PFSK-1 (cell line): ENCODE measurements around the gene SIGLEC15.

Experiments
- FOXP2 ChIP-seq: optimal IDR thresholded peaks from 2 replicates; pipeline ENCODE3; 2011; ENCODE audit warnings: borderline replicate concordance, control low read depth, inconsistent platforms; ENCODE audit not compliant: insufficient read depth; ENCODE audit errors: extremely low read length, extremely low read depth
- POLR2AphosphoS5 ChIP-seq: IDR thresholded peaks from 2 replicates; pipeline ENCODE4 v1.6.1; 2012; ENCODE audit warnings: low read depth, mild to moderate bottlenecking, control low read depth, low read length, moderate library complexity
- SIN3A ChIP-seq: IDR thresholded peaks from 2 replicates; pipeline ENCODE4 v1.6.1; 2012; ENCODE audit warnings: mild to moderate bottlenecking, low read length, moderate library complexity, borderline replicate concordance; ENCODE audit not compliant: insufficient read depth
- TAF1 ChIP-seq: IDR thresholded peaks from 2 replicates; pipeline ENCODE4 v1.6.1; 2012; ENCODE audit warnings: low read length, control low read depth, borderline replicate concordance; ENCODE audit not compliant: insufficient read depth
- TF ChIP-seq, protein P1 (sequence below), 2 experiments: IDR thresholded peaks; 2 replicates each; pipeline versions ENCODE4 v1.6.1 to v1.8.0; 2011 to 2012; ENCODE audit warnings: low read depth in 2 of 2, low read length in 2 of 2, control low read depth in 1 of 2, inconsistent platforms in 1 of 2, mild to moderate bottlenecking in 1 of 2, moderate library complexity in 1 of 2; ENCODE audit not compliant: insufficient read depth in 1 of 2

The SIGLEC15 gene

DNA sequence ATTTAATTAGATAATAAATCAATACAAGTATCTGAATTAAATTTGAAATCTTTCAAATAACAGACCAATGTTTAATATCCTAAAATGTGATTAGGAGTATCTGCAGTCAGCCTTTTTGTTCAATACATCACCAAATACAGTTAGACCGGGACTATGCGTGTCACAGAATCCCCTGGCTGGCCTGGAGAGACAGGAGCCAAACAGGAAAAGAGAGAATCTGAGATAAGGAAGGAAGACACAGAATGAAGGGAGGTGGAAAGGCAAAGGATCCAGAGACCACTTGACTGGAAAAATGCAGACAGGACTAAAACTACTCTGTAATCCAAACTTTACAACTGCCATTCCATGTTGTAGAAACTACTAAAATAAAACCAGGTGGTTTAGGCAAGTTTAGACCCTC is 66.3 kb downstream of the SIGLEC15 start:
- TF ChIP-seq, protein P1, sequence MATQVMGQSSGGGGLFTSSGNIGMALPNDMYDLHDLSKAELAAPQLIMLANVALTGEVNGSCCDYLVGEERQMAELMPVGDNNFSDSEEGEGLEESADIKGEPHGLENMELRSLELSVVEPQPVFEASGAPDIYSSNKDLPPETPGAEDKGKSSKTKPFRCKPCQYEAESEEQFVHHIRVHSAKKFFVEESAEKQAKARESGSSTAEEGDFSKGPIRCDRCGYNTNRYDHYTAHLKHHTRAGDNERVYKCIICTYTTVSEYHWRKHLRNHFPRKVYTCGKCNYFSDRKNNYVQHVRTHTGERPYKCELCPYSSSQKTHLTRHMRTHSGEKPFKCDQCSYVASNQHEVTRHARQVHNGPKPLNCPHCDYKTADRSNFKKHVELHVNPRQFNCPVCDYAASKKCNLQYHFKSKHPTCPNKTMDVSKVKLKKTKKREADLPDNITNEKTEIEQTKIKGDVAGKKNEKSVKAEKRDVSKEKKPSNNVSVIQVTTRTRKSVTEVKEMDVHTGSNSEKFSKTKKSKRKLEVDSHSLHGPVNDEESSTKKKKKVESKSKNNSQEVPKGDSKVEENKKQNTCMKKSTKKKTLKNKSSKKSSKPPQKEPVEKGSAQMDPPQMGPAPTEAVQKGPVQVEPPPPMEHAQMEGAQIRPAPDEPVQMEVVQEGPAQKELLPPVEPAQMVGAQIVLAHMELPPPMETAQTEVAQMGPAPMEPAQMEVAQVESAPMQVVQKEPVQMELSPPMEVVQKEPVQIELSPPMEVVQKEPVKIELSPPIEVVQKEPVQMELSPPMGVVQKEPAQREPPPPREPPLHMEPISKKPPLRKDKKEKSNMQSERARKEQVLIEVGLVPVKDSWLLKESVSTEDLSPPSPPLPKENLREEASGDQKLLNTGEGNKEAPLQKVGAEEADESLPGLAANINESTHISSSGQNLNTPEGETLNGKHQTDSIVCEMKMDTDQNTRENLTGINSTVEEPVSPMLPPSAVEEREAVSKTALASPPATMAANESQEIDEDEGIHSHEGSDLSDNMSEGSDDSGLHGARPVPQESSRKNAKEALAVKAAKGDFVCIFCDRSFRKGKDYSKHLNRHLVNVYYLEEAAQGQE (IDR thresholded peaks at IDR 0.05; ENCODE audit: insufficient read depth in 1 of 2, low read depth in 2 of 2, low read length in 2 of 2), result no peak
- TF ChIP-seq SIN3A (no peak), TAF1 (no peak), POLR2AphosphoS5 (no peak), FOXP2 (no peak)
